Heart left ventricle (tissue), 16 donors: ENCODE data around the gene NCS1. TPM values are rescaled to one million over a fixed set of nuclear protein-coding genes. Genes with fewer than 3 reads are reported as not detected.

Experiments used
- ATAC-seq, 4 donors: fragments of 200-7000 bp; cut with Tn5 transposase; one replicate each; pipeline ENCODE4 v1.9.1; 2020 to 2022; ENCODE audit warnings: moderate library complexity in 4 of 4, mild to moderate bottlenecking in 3 of 4, moderate number of reproducible peaks in 1 of 4
- DNase-seq, 5 donors: peaks; one replicate each; pipeline ENCODE4 v3.0.0-alpha.2; 2020
- H3K27ac ChIP-seq, 12 donors: fragments of 200-600 bp; sonication (generic) in 4 of 12; one replicate each; pipeline versions ENCODE4 v1.5.0 to v1.8.0; 2016 to 2022; ENCODE audit warnings: mild to moderate bottlenecking in 2 of 12
- H3K27me3 ChIP-seq, 9 donors: fragments of 200-600 bp; sonication (generic) in 2 of 9; one replicate each; pipeline versions ENCODE4 v1.5.1 to v1.8.0; 2016 to 2022; ENCODE audit warnings: mild to moderate bottlenecking in 3 of 9
- H3K36me3 ChIP-seq, 9 donors: fragments of 200-600 bp; sonication (generic) in 2 of 9; one replicate each; pipeline versions ENCODE4 v1.5.0 to v1.8.0; 2018 to 2022; ENCODE audit warnings: mild to moderate bottlenecking in 2 of 9
- H3K4me1 ChIP-seq, 12 donors: fragments of 200-600 bp; sonication (generic) in 4 of 12; one replicate each; pipeline versions ENCODE4 v1.5.0 to v1.8.0; 2016 to 2022; ENCODE audit warnings: mild to moderate bottlenecking in 3 of 12
- H3K4me3 ChIP-seq, 12 donors: fragments of 200-600 bp; sonication (generic) in 4 of 12; one replicate each; pipeline versions ENCODE4 v1.5.0 to v1.8.0; 2017 to 2022; ENCODE audit warnings: mild to moderate bottlenecking in 9 of 12, moderate library complexity in 4 of 12
- H3K9me3 ChIP-seq, 12 donors: fragments of 200-600 bp; sonication (generic) in 4 of 12; one replicate each; pipeline versions ENCODE4 v1.5.0 to v1.8.0; 2016 to 2022; ENCODE audit warnings: mild to moderate bottlenecking in 1 of 12
- CTCF ChIP-seq, 12 donors: fragments of 200-600 bp; sonication (generic) in 4 of 12; IDR thresholded peaks; one replicate each; pipeline versions ENCODE4 v1.5.0 to v1.8.0; 2018 to 2022; ENCODE audit warnings: antibody characterized with exemption in 12 of 12, mild to moderate bottlenecking in 5 of 12
- POLR2A ChIP-seq, 2 donors: fragments of 450-650 bp; IDR thresholded peaks; one replicate each; pipeline ENCODE4 v1.6.1; 2017; ENCODE audit warnings: antibody characterized with exemption in 2 of 2, mild to moderate bottlenecking in 2 of 2, moderate library complexity in 2 of 2
- WGBS, 4 donors: extraction: QIAGEN DNeasy Blood & Tissue Kit in 2 of 4; methylation state at CpG; one replicate each; pipeline versions ENCODE4 v1.1.5 to v1.1.7; 2013 to 2018; 5-methylcytosine and 5-hydroxymethylcytosine counted together
- intact Hi-C, 10 donors: fragments of 100-400 bp; cut with DNase I; formaldehyde crosslinking; loops; one replicate each; pipeline versions ENCODE4 v1.11.1 to v1.14.2; 2022
- polyA plus RNA-seq, 2 donors: library from polyadenylated mRNA; stranded (reverse); fragments of 200-250 nt; gene quantifications; one replicate each; pipeline ENCODE4 v1.2.3, GENCODE V29; 2013
- total RNA-seq, 9 donors: library from RNA; depleted of rRNA in 2 of 9; stranded (reverse); fragments of >200 nt in 2 of 9; fragmentation: NEBNext Ultra II Directional in 3 of 9; extraction: Animal tissue kit (Norgen Biotek cat#: 25700) in 3 of 9; gene quantifications; one replicate each; pipeline versions ENCODE4 v1.1.0 to v1.2.4, GENCODE V29; 2016 to 2023
- donor health status: ischemic (EF 13 %, LVEDD 7.1; RV severe dilation, severe dysfunction).
- donor health status: healthy with polysubstance abuse.
- donor health status: DM: no; HTN: yes; CAD: no.
- donor health status: DM: no; HTN: no; CAD: no.
- donor health status: ischemic (EF 25% LVEDD 6.9; RV normal size, moderate dysfunction).
- donor health status: ischemic (EF 25% LVEDD 5.7; RV mildly dilated, moderate dysfunction).
- donor health status: healthy.
- donor health status: DM: yes; HTN: yes; CAD: no.
- donor health status: ischemic (EF 35%, LVEDD 5.7; RV mildly dilated, moderate dysfunction).
- donor health status: nonischemic (EF 11% LVEDD 7.7; RV severe dilation, severe dysfunction).
- donor health status: DM: yes; HTN: yes; CAD: no.
- donor health status: PGD.
- donor health status: ischemic (EF 29% LVEDD 5.4; RV normal size, mild dysfunction).
- donor health status: nonischemic (EF 23%, LVEDD 6.1; RV moderate dilation, normal function).

The NCS1 gene
- total and polyA plus RNA-seq, 11 donors, result 2.3 to 15.9 (median 9.4) TPM

DNA sequence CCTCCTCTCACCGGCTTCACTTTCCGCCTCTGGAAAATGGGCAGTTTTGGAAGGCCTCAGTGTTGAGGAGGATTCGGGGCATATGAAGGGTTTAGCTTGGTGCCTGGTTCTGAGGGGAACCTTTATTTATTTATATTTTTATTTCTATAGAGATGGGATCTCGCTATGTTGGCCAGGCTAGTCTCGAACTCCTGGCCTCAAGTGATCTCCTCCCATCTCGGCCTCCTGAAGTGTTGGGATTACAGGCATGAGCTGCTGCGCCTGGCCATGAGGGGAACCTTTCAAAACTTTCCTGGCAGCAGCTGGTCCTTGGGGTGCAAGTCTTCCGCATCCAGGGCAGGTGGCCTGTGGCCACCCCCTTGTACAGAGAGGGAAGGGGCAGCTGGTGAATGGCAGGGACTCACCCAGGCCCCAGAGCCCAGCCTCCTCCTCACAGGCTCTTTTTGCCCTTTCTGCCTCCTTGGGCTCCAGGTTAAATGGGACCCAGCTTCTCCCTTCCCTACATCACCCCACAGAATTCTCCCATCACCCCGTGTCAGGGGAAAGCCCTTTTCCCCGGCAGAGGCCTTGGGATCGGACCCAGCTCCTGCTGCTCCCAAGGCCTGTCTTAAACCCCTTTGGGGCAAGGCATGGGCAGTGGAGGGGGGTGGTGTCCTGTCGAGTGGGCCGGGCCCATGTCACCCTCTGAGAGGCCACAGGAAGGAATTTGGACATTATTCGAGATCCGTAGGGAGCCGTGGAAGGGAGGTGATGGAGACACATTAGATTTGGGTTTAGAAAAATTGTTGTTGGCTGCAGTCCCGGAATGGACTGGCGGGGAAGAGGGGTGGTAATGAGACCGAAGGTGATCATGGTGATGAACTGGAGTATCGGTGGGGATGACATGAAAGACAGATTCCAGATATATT, 5.9 kb downstream of the NCS1 start:
- Histone ChIP-seq H3K36me3 (no peaks in the 10 kb centered on the region), H3K4me3 (no peak overlapping the region), H3K9me3 (no peaks in the 10 kb centered on the region), H3K4me1 (peaks cover 0 to 18% (median 2%) of the 10 kb centered on the region in 12 donors), H3K27ac (peak overlapping the region in 1 of 12 donors; percentile 94), H3K27me3 (peaks cover 0 to 7% (median 0%) of the 10 kb centered on the region in 9 donors)
- TF ChIP-seq POLR2A (IDR thresholded peaks at IDR 0.05), result no peak
- TF ChIP-seq CTCF (IDR thresholded peaks at IDR 0.05), result no peak
- no peak for ATAC-seq
- intact Hi-C loops, result no loop called here
- whole genome bisulfite sequencing, 4 donors, result 64 to 74% (median 70%) methylated on average over 20 of the region's 20 CpGs
- no peak for DNase-seq

- Histone ChIP-seq H3K4me3 (no peak overlapping the region), H3K27me3 (no peaks in the 10 kb centered on the region), H3K4me1 (peaks cover 0 to 12% (median 7%) of the 10 kb centered on the region in 12 donors), H3K27ac (peak overlapping the region in 1 of 12 donors; percentile 88), H3K36me3 (no peaks in the 10 kb centered on the region), H3K9me3 (no peaks in the 10 kb centered on the region)
- 77 to 88% (median 84%) methylated on average over 2 of the region's 2 CpGs for WGBS, 4 donors
- intact Hi-C loops, result no loop called here
- no peak for TF ChIP-seq CTCF (IDR thresholded peaks at IDR 0.05)
- no peak for TF ChIP-seq POLR2A (IDR thresholded peaks at IDR 0.05)
- ATAC-seq (no peak), DNase-seq (no peak)
Measured at GRCh38 chr9:130179331-130179907, 7.2 kb downstream of the NCS1 start.

DNA sequence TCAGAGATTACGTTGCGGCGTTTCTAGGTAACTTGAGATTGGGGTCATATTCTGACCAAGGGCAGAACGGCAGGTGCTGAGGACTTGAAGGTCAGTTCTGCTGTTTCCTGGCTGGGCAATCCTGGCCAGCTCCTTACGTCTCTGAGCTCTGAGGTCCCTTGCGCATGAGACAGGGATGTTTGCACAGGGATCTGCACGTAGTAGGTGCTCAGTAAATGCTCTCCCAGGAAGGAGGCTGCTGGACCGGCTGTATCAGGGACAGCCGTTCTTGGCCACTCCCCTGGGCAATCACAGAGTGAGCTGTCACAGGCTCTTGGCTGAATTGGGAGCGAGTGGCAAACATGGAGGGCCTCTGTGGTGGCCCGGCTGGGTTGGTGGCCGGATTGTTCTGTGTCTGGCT, 8.3 kb downstream of the NCS1 start:
- H3K27me3 ChIP-seq, result no peaks in the 10 kb centered on the region
- no peaks in the 10 kb centered on the region for H3K36me3 ChIP-seq
- no peaks in the 10 kb centered on the region for H3K9me3 ChIP-seq
- DNase-seq, result no peak
- H3K4me1 ChIP-seq, result peaks cover 0 to 17% (median 8%) of the 10 kb centered on the region in 12 donors
- H3K27ac ChIP-seq, result peak overlapping the region in 1 of 12 donors; percentile 88
- TF ChIP-seq POLR2A (IDR thresholded peaks at IDR 0.05) (no peak), CTCF (IDR thresholded peaks at IDR 0.05) (no peak)
- intact Hi-C loops, result no loop called here
- WGBS, 4 donors, result 89 to 91% (median 90%) methylated on average over 9 to 12 of the region's 12 CpGs
- no peak for ATAC-seq
- no peak overlapping the region for H3K4me3 ChIP-seq

GRCh38 chr9:130181678-130182380, 9.6 kb downstream of the NCS1 start:
- 91 to 94% (median 92%) methylated on average over 29 to 33 of the region's 33 CpGs for WGBS, 4 donors
- Histone ChIP-seq H3K27me3 (no peaks in the 10 kb centered on the region), H3K27ac (peak overlapping the region in 1 of 12 donors; percentile 88), H3K4me1 (peaks cover 0 to 25% (median 11%) of the 10 kb centered on the region in 12 donors), H3K36me3 (no peaks in the 10 kb centered on the region), H3K4me3 (no peak overlapping the region), H3K9me3 (no peaks in the 10 kb centered on the region)
- DNase-seq (no peak), ATAC-seq (no peak)
- intact Hi-C loops, result no loop called here
- TF ChIP-seq CTCF (IDR thresholded peaks at IDR 0.05) (no peak), POLR2A (IDR thresholded peaks at IDR 0.05) (no peak)
